Gastrocnemius medialis (tissue), 4 donors: Measurements from ENCODE around the gene NDUFS8. TPM values are rescaled to one million over a fixed set of nuclear protein-coding genes. Genes with fewer than 3 reads are reported as not detected.

Source experiments
- ATAC-seq, 2 donors: fragments of 150-250 bp; one replicate each; pipeline ENCODE4 v1.9.1; 2016
- DNase-seq, 2 donors: peaks; one replicate each; pipeline ENCODE4 v3.0.0-alpha.2; 2019
- H3K27ac ChIP-seq, 4 donors: fragments of 200-600 bp; sonication (generic); 1 replicate in 1 of 4; 2 replicates in 3 of 4; pipeline ENCODE4 v1.5.1; 2016 to 2018; ENCODE audit warnings: mild to moderate bottlenecking in 2 of 4, moderate library complexity in 1 of 4
- H3K27me3 ChIP-seq, 3 donors: fragments of 200-600 bp; sonication (generic) in 2 of 3; 1 replicate in 1 of 3; 2 replicates in 2 of 3; pipeline versions ENCODE4 v1.5.1 to v1.6.0; 2016 to 2019; ENCODE audit warnings: mild to moderate bottlenecking in 1 of 3, moderate library complexity in 1 of 3
- H3K36me3 ChIP-seq, 2 donors: fragments of 200-600 bp; sonication (generic) in 1 of 2; one replicate each; pipeline ENCODE4 v1.5.1; 2017 to 2018
- H3K4me1 ChIP-seq, 2 donors: fragments of 200-600 bp; sonication (generic) in 1 of 2; one replicate each; pipeline ENCODE4 v1.5.1; 2016 to 2017; ENCODE audit warnings: mild to moderate bottlenecking in 2 of 2
- H3K4me3 ChIP-seq, 4 donors: fragments of 200-600 bp; sonication (generic) in 3 of 4; 1 replicate in 1 of 4; 2 replicates in 3 of 4; pipeline ENCODE4 v1.5.1; 2016 to 2019; ENCODE audit warnings: mild to moderate bottlenecking in 2 of 4
- H3K9me3 ChIP-seq, 3 donors: fragments of 200-600 bp; sonication (generic) in 2 of 3; 1 replicate in 1 of 3; 2 replicates in 2 of 3; pipeline ENCODE4 v1.5.1; 2016 to 2019
- POLR2A ChIP-seq, 2 donors: fragments of 450-650 bp; IDR thresholded peaks; one replicate each; pipeline ENCODE4 v1.6.1; 2017; ENCODE audit warnings: antibody characterized with exemption in 2 of 2, mild to moderate bottlenecking in 2 of 2, moderate library complexity in 2 of 2
- in situ Hi-C, 4 donors: fragments of 200-750 bp; cut with MboI; loops; one replicate each; pipeline versions ENCODE4 v1.15.0 to v1.8.0; 2017; ENCODE audit warnings: low sequenced_read_pairs in 4 of 4
- intact Hi-C: fragments of 100-400 bp; cut with DNase I; formaldehyde crosslinking; loops from one replicate; pipeline ENCODE4 v1.15.1; 2023; ENCODE audit warnings: low total_unique reads
- total RNA-seq, 4 donors: library from RNA; depleted of rRNA; stranded (reverse); fragments of >200 nt; gene quantifications; one replicate each; pipeline versions ENCODE4 v1.1.0 to v1.2.3, GENCODE V29; 2016
- TF ChIP-seq, protein P1 (sequence below), 5 experiments: fragments of 450-650 bp in 3 of 5; fragments of 200-600 bp in 2 of 5; sonication (generic) in 2 of 5; IDR thresholded peaks in 4 of 5; conservative IDR thresholded peaks in 1 of 5; 1 replicate in 4 of 5; 2 replicates in 1 of 5; pipeline ENCODE4 v1.5.1; 2016 to 2019; ENCODE audit warnings: antibody characterized with exemption in 5 of 5, mild to moderate bottlenecking in 3 of 5, moderate library complexity in 3 of 5

Gene NDUFS8
- total RNA-seq, 4 donors from 2014 or later: 242 to 432 (median 307) TPM

DNA sequence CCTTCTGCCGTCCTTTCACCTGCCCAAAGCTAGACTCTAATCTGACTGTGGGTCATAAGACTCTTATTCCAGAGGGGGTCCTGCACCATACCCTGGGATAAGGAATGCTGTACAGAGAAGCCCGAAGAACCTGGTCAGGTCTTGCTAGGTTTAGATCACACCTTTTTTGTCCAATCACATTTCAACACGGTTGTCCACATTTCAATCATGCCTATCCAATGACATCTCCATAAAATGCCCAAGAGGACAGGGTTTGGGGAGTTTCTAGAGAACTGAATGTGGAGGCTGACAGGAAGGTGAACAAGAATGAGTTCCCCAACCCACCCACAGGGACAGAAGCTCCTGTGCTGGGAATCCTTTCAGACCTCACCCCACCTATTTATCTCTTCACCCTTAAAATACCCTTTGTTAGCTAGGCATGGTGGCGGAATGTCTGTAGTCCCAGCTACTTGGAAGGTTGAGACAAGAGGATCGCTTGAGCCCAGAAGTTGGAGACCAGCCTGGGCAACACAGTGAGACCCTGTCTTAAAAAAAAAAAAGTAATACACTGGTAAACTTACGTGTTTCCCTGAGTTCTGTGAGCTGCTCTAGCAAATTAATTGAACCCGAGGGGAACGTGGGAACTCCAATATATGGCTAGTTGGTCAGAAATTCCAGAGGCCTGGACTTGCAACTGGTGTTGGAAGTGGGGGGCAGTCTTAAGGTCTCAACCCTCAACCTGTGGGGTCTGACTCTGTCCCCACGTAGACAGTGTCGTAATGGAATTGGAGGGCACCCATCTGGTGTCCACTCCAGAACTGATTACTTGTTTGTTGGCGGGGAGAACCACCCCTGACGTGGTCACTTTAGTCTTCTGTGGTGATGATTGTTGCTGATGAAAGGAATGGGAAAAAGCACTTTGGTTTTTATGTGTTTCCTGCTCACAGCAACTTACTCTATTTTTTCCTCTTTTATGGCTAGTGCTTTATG is 26.1 kb downstream of the NDUFS8 start:
- Histone ChIP-seq H3K9me3 (no peaks in the 10 kb centered on the region), H3K4me1 (no peaks in the 10 kb centered on the region), H3K4me3 (no peak overlapping the region), H3K27me3 (no peaks in the 10 kb centered on the region), H3K27ac (no peak overlapping the region), H3K36me3 (peaks cover 0 to 14% of the 10 kb centered on the region in 2 donors)
- in situ Hi-C loops (no loop called here), intact Hi-C loops (no loop called here)
- ATAC-seq (no peak), DNase-seq (no peak)
- TF ChIP-seq POLR2A (IDR thresholded peaks at IDR 0.05): no peak
- TF ChIP-seq, protein P1, sequence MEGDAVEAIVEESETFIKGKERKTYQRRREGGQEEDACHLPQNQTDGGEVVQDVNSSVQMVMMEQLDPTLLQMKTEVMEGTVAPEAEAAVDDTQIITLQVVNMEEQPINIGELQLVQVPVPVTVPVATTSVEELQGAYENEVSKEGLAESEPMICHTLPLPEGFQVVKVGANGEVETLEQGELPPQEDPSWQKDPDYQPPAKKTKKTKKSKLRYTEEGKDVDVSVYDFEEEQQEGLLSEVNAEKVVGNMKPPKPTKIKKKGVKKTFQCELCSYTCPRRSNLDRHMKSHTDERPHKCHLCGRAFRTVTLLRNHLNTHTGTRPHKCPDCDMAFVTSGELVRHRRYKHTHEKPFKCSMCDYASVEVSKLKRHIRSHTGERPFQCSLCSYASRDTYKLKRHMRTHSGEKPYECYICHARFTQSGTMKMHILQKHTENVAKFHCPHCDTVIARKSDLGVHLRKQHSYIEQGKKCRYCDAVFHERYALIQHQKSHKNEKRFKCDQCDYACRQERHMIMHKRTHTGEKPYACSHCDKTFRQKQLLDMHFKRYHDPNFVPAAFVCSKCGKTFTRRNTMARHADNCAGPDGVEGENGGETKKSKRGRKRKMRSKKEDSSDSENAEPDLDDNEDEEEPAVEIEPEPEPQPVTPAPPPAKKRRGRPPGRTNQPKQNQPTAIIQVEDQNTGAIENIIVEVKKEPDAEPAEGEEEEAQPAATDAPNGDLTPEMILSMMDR (IDR thresholded peaks at IDR 0.05 in 4 of 5, conservative IDR thresholded peaks at IDR 0.05 in 1 of 5): no peak

DNA sequence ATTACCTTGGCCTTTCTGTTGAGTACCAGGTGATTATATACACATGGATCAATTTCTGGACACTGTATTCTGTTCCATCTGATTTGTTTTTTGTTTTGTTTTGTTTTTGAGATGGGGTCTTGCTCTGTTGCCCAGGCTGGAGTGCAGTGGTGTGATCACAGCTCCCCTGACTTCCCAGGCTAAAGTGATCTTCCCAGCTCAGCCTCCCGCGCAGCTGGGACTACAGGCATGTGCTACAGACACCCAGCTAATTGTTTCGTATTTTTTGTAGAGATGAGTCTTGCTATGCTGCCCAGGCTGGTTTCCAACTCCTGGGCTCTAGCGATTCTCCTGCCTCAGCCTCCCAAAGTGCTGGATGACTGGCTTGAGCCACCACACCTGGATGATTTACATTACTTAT is 27.3 kb downstream of the NDUFS8 start:
- no peak for TF ChIP-seq POLR2A (IDR thresholded peaks at IDR 0.05)
- TF ChIP-seq, protein P1 (IDR thresholded peaks at IDR 0.05 in 4 of 5, conservative IDR thresholded peaks at IDR 0.05 in 1 of 5): no peak
- Histone ChIP-seq H3K4me3 (no peak overlapping the region), H3K27me3 (no peaks in the 10 kb centered on the region), H3K36me3 (peaks cover 0 to 25% of the 10 kb centered on the region in 2 donors), H3K27ac (no peak overlapping the region), H3K4me1 (no peaks in the 10 kb centered on the region), H3K9me3 (no peaks in the 10 kb centered on the region)
- ATAC-seq (no peak), DNase-seq (no peak)
- in situ Hi-C loops: no loop called here
- intact Hi-C loops: no loop called here

DNA sequence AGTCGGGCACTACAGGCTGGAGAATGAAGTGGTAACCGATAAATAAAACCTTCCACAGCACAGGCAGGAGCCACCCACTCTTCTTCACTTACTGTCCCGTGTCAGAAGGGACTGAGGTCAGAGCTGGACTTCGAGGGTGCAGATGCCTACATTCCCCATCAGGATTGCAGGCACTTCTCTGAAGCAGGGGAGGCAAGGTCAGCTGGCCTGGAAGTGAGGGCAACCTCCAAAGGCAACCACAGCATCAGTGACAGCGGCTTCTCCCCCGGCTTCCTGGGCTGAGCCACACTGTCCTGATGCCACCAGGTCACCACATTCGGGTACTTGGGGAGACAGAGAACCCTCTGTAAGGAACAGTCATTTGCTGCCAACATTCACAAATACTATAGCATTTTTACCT is 31.0 kb downstream of the NDUFS8 start:
- Histone ChIP-seq H3K4me1 (no peaks in the 10 kb centered on the region), H3K27ac (no peak overlapping the region), H3K9me3 (no peaks in the 10 kb centered on the region), H3K4me3 (no peak overlapping the region), H3K27me3 (no peaks in the 10 kb centered on the region), H3K36me3 (peaks cover 0 to 56% of the 10 kb centered on the region in 2 donors)
- DNase-seq: no peak
- TF ChIP-seq, protein P1 (IDR thresholded peaks at IDR 0.05 in 4 of 5, conservative IDR thresholded peaks at IDR 0.05 in 1 of 5): no peak
- no peak for TF ChIP-seq POLR2A (IDR thresholded peaks at IDR 0.05)
- in situ Hi-C loops (no loop called here), intact Hi-C loops (no loop called here)
- ATAC-seq: no peak

DNA sequence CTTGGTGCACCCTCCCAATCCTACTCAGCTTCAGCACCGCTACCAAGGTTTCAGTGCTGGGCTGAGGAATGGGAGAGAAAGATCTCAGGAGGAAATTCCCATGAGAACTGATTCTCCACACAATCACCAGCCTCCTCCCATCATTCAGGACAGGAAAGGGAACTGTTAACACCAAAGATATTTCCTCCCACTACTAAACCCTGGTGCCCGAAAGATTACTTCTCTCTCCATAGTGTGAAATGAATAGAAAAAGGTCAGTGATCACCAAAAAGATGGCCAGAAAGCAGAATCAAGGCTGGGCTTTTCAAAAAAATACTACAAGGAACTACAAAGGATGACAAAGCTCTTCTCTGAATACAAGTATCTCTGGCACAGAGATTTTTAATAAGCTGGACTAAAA is 34.4 kb downstream of the NDUFS8 start:
- Histone ChIP-seq H3K4me1 (no peaks in the 10 kb centered on the region), H3K27ac (no peak overlapping the region), H3K9me3 (no peaks in the 10 kb centered on the region), H3K27me3 (no peaks in the 10 kb centered on the region), H3K36me3 (peaks cover 0 to 80% of the 10 kb centered on the region in 2 donors), H3K4me3 (no peak overlapping the region)
- ATAC-seq (no peak), DNase-seq (no peak)
- no peak for TF ChIP-seq POLR2A (IDR thresholded peaks at IDR 0.05)
- in situ Hi-C loops: no loop called here
- intact Hi-C loops: no loop called here

DNA sequence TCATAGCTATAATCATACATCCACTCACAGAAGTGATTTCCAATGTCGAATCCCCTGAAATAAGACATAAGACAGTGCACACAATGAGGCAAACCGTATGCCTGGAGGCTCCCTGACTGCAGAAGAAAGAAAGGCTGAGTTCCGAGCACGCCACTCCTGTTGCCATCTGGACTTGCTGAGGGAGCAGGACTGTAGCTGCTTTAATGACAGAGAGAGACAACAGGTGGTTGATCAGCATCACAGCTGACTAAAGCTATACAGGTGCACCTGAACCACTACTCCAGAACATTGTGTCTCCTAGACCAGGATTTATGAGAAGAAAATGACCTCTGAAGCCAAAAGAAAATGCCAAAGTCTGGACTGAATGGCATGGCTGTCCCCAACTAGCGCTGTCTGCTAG is 35.4 kb downstream of the NDUFS8 start:
- H3K4me3 ChIP-seq: no peak overlapping the region
- TF ChIP-seq, protein P1 (IDR thresholded peaks at IDR 0.05 in 4 of 5, conservative IDR thresholded peaks at IDR 0.05 in 1 of 5): no peak
- TF ChIP-seq POLR2A (IDR thresholded peaks at IDR 0.05): no peak
- no peaks in the 10 kb centered on the region for H3K9me3 ChIP-seq
- no peak for ATAC-seq
- in situ Hi-C loops: no loop called here
- H3K27ac ChIP-seq: no peak overlapping the region
- peaks cover 0 to 81% of the 10 kb centered on the region in 2 donors for H3K36me3 ChIP-seq
- H3K27me3 ChIP-seq: no peaks in the 10 kb centered on the region
- intact Hi-C loops: no loop called here
- no peak for DNase-seq
- H3K4me1 ChIP-seq: no peaks in the 10 kb centered on the region
